ENCODE data around the gene SGCA. TPM values are rescaled to one million over a fixed set of nuclear protein-coding genes. Genes with fewer than 3 reads are reported as not detected.

Gene SGCA
- total and polyA plus RNA-seq, 10 of the 15 experiments (the other 5 are each of a cell fraction or from before 2014, with no cell fraction given), result 0.13 to 2.2 (median 0.50) TPM; not detected in 2

DNA sequence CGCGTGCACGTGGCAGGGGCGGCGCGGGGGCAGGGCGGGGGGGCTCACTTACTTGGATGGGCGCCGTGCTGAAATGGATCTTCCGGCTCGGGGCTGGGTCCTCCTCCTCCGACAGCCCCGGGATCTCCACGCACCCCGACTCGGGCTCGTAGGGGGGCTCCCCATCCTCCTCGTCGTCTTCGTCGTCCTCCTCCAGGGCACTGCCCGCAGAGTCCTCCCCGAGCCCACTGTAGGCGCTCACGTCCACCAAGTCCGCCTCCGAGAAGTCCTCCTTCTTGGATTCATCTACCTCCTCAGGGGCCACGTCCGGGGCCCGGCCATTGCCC lies 16.8 kb upstream of the SGCA start:
- in situ Hi-C loops (cut with MboI), result no loop called here
- Histone ChIP-seq H3K27me3 (replicated peaks in 1 of 2; ENCODE audit: control insufficient read depth in 2 of 2, insufficient read depth in 2 of 2, low read length in 1 of 2) (no peaks in the 10 kb centered on the region), H3K4me3 (peak overlapping the region; percentile 95), H3K79me2 (ENCODE audit: control insufficient read depth, insufficient read depth, low read length) (peaks cover 76% of the 10 kb centered on the region), H3K9ac (ENCODE audit: control insufficient read depth, insufficient read depth, low read length) (peak overlapping the region; percentile 88), H4K20me1 (ENCODE audit: control insufficient read depth, insufficient read depth) (no peaks in the 10 kb centered on the region; the same call in none of the 2 replicates), H3K9me3 (replicated peaks; ENCODE audit: control insufficient read depth, insufficient read depth, low read length) (no peaks in the 10 kb centered on the region), H3K27ac (ENCODE audit: control insufficient read depth, insufficient read depth) (peak overlapping the region; percentile 89), H3K36me3 (ENCODE audit: control insufficient read depth in 2 of 2, insufficient read depth in 2 of 2, low read length in 1 of 2) (peaks cover 9 to 18% of the 10 kb centered on the region in 2 experiments), H2AFZ (ENCODE audit: control insufficient read depth, low read depth, low read length) (no peak overlapping the region), H3K4me2 (ENCODE audit: control insufficient read depth, insufficient read depth) (peak overlapping the region; percentile 44; the same call in 1 of the 2 replicates), H3K4me1 (ENCODE audit: control insufficient read depth, insufficient read depth, low read length) (peaks cover 50% of the 10 kb centered on the region)
- SMC1A ChIA-PET (ENCODE audit: uncharacterized antibody, unreplicated experiment), result interaction anchor here (1.0 to 2.2 kb wide), 3 partner anchors 10 to 51 kb away, joined by 3 to 8 read pairs (median 7); no protein-coding TSS in a partner anchor
- POLR2A ChIA-PET, result interaction anchor here (1.1 to 2.7 kb wide), 5 partner anchors 9 to 160 kb away, joined by 3 to 18 read pairs (median 4); no protein-coding TSS in a partner anchor
- DNase-seq (ENCODE audit: low read depth, low spot score), result no peak
- no peak for ATAC-seq
- BruUV-seq (replicated peaks), result no TSS peak
- TF ChIP-seq NR2F1 (conservative IDR thresholded peaks at IDR 0.05) (no peak), YY1 (IDR thresholded peaks at IDR 0.05; ENCODE audit: low read depth, low read length) (peak; percentile 28; the same call in 1 of the 2 replicates), NFXL1 (IDR thresholded peaks at IDR 0.05; ENCODE audit: borderline replicate concordance) (peak; percentile 90; the same call in 1 of the 2 replicates), ATF7 (IDR thresholded peaks at IDR 0.05; ENCODE audit: low read depth) (no peak), SRF (IDR thresholded peaks at IDR 0.05; ENCODE audit: low read depth in 2 of 2, low read length in 2 of 2) (peak in 1 of 2 experiments; percentile 40; a peak in 1 of 4 replicates), TAF1 (IDR thresholded peaks at IDR 0.05; ENCODE audit: borderline replicate concordance, low read depth, low read length) (peak; percentile 7; the same call in 1 of the 2 replicates), IKZF1 (conservative IDR thresholded peaks at IDR 0.05) (no peak), SMC3 (IDR thresholded peaks at IDR 0.05; ENCODE audit: borderline replicate concordance, low read length) (no peak)
- TF ChIP-seq, protein P1, sequence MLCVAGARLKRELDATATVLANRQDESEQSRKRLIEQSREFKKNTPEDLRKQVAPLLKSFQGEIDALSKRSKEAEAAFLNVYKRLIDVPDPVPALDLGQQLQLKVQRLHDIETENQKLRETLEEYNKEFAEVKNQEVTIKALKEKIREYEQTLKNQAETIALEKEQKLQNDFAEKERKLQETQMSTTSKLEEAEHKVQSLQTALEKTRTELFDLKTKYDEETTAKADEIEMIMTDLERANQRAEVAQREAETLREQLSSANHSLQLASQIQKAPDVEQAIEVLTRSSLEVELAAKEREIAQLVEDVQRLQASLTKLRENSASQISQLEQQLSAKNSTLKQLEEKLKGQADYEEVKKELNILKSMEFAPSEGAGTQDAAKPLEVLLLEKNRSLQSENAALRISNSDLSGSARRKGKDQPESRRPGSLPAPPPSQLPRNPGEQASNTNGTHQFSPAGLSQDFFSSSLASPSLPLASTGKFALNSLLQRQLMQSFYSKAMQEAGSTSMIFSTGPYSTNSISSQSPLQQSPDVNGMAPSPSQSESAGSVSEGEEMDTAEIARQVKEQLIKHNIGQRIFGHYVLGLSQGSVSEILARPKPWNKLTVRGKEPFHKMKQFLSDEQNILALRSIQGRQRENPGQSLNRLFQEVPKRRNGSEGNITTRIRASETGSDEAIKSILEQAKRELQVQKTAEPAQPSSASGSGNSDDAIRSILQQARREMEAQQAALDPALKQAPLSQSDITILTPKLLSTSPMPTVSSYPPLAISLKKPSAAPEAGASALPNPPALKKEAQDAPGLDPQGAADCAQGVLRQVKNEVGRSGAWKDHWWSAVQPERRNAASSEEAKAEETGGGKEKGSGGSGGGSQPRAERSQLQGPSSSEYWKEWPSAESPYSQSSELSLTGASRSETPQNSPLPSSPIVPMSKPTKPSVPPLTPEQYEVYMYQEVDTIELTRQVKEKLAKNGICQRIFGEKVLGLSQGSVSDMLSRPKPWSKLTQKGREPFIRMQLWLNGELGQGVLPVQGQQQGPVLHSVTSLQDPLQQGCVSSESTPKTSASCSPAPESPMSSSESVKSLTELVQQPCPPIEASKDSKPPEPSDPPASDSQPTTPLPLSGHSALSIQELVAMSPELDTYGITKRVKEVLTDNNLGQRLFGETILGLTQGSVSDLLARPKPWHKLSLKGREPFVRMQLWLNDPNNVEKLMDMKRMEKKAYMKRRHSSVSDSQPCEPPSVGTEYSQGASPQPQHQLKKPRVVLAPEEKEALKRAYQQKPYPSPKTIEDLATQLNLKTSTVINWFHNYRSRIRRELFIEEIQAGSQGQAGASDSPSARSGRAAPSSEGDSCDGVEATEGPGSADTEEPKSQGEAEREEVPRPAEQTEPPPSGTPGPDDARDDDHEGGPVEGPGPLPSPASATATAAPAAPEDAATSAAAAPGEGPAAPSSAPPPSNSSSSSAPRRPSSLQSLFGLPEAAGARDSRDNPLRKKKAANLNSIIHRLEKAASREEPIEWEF (IDR thresholded peaks at IDR 0.05; ENCODE audit: insufficient replicate concordance, low read depth, low read length), result no peak
- TF ChIP-seq, protein P2, sequence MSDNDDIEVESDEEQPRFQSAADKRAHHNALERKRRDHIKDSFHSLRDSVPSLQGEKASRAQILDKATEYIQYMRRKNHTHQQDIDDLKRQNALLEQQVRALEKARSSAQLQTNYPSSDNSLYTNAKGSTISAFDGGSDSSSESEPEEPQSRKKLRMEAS (IDR thresholded peaks at IDR 0.05; ENCODE audit: low read depth, low read length), result no peak
- no peak for FAIRE-seq
- CTCF ChIA-PET, result interaction anchor here (1.4 to 9.3 kb wide), 3 partner anchors 12 to 21 kb away, joined by 7 to 99 read pairs (median 15); no protein-coding TSS in a partner anchor
- intact Hi-C loops (cut with micrococcal nuclease; ENCODE audit: unreplicated experiment), result loop anchor here (5.0 kb wide), 1 partner anchor 52 kb away; the partner anchor contains the start of gene PDK2
- under 1% methylated on average over 28 of the region's 30 CpGs for WGBS (ENCODE audit: insufficient coverage, insufficient replicate concordance, low lambda C conversion rate, missing lambda C conversion rate)
- RAD21 ChIA-PET (ENCODE audit: unreplicated experiment), result interaction anchor here (0.6 to 2.9 kb wide), 6 partner anchors 12 to 503 kb away, joined by 3 to 19 read pairs (median 5); partner anchors contain the start of gene SAMD14

Measured in GM12878 (cell line).